T-helper 2 cell treated with Interferon-gamma antibody and Interleukin-4, amounts not matched to agents 5 μg/mL and 100 μg/mL, for 36 hours (primary cell): Measurements from ENCODE around the gene PHTF2.

Source experiments
- DNase-seq: peaks from one replicate; pipeline ENCODE4 v3.0.0; 2021; ENCODE audit warnings: low spot score
- H3K27ac Mint-ChIP-seq: one replicate; pipeline ENCODE4 v1.8.0; 2021; ENCODE audit warnings: mild to moderate bottlenecking, mixed read lengths
- H3K27me3 Mint-ChIP-seq: one replicate; pipeline ENCODE4 v1.8.0; 2021; ENCODE audit warnings: low read depth, mixed read lengths
- H3K36me3 Mint-ChIP-seq: one replicate; pipeline ENCODE4 v1.8.0; 2021; ENCODE audit warnings: low read depth, mixed read lengths
- H3K4me1 Mint-ChIP-seq: one replicate; pipeline ENCODE4 v1.8.0; 2021; ENCODE audit warnings: low read depth, mixed read lengths
- H3K4me3 Mint-ChIP-seq: one replicate; pipeline ENCODE4 v1.8.0; 2022; ENCODE audit warnings: mild to moderate bottlenecking, moderate library complexity, mixed read lengths
- H3K9me3 Mint-ChIP-seq: one replicate; pipeline ENCODE4 v1.8.0; 2021; ENCODE audit warnings: mixed read lengths

The PHTF2 gene

DNA sequence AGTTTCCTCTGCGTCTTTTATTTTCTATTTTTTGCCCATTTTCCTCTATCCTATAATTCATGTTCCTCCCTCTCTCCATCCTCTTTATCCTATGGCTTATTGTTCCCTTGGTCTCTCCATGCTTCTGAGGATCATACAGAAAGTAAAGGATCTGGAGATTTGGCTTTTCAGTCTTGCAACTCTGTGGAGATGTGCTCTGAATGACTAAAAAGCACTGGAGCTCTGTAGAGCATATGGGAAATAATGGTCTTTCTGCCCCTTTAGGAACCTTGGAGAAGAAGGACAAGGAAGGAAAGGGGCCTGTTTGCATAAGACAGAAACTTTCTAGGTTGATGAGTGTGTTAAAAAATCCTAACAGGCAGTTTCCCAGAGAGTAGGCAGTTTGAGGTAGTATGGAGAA lies 120.1 kb downstream of the PHTF2 start:
- no peak overlapping the region for H3K4me3 Mint-ChIP-seq
- peaks cover 32% of the 10 kb centered on the region for H3K4me1 Mint-ChIP-seq
- H3K27me3 Mint-ChIP-seq = no peaks in the 10 kb centered on the region
- no peak for DNase-seq
- H3K36me3 Mint-ChIP-seq = peaks cover 42% of the 10 kb centered on the region
- H3K9me3 Mint-ChIP-seq = no peaks in the 10 kb centered on the region
- no peak overlapping the region for H3K27ac Mint-ChIP-seq

DNA sequence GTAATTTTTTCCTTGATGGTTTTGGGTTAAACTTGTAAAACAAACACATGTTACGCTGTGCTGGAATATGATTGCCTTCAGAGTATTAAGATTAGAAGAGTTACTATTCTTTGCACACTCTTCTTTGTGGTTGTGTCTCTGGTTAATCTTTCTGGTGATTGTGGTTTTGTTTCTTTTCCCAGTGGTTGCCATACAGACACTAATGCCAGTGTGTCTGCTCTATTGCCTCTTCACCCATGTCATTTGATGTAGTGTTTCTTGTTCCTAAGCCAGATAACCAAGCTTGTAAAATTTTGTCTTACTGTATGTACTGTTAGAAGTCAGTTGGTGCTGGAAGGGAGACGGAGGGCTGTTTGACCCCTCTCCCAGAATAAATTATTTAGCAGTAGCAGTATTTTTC lies 124.8 kb downstream of the PHTF2 start:
- no peaks in the 10 kb centered on the region for H3K9me3 Mint-ChIP-seq
- H3K4me3 Mint-ChIP-seq = peak overlapping the region; percentile 10
- peak overlapping the region; percentile 4 for H3K27ac Mint-ChIP-seq
- H3K27me3 Mint-ChIP-seq = no peaks in the 10 kb centered on the region
- no peak for DNase-seq
- H3K36me3 Mint-ChIP-seq = peaks cover 36% of the 10 kb centered on the region
- H3K4me1 Mint-ChIP-seq = peaks cover 13% of the 10 kb centered on the region

DNA sequence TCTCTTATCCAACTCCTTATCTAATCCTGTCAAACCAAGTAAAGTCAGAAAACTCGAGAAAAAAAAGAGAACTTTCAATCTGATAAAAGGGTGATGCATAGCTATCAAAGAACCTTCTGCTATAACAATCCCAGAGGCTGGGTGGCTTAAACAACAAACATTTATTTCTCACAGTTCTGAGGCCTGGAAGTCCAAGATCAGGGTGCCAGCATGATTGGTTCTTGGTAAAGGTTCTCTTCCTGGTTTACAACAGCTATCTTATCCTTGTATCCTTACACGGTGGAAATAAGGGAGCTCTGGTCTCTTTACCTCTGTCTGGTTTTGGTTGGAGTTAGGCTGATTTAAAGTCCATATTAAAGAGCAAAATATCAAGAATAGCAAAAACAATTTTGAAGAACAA lies 131.9 kb downstream of the PHTF2 start:
- H3K27me3 Mint-ChIP-seq = no peaks in the 10 kb centered on the region
- no peak overlapping the region for H3K4me3 Mint-ChIP-seq
- H3K9me3 Mint-ChIP-seq = no peaks in the 10 kb centered on the region
- no peak overlapping the region for H3K27ac Mint-ChIP-seq
- H3K36me3 Mint-ChIP-seq = peaks cover 28% of the 10 kb centered on the region
- H3K4me1 Mint-ChIP-seq = peaks cover 20% of the 10 kb centered on the region
- DNase-seq = no peak

DNA sequence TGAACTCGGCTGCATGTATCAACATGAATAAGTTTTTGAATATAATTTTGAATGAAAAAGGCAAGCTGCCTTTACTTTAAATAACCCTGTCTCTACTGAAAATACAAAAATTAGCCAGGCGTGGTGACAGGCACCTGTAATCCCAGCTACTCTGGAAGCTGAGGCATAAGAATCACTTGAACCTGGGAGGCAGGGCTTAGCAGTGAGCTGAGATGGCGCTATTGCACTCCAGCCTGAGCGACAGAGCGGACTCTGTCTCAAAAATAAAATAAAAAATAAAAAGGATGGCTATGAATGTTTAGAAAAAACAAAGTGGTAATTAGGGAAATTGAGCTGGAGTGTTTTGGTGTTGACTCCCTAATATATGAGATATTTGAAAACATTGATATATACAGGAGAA lies 133.3 kb downstream of the PHTF2 start:
- peaks cover 26% of the 10 kb centered on the region for H3K4me1 Mint-ChIP-seq
- no peak for DNase-seq
- no peak overlapping the region for H3K4me3 Mint-ChIP-seq
- H3K27me3 Mint-ChIP-seq = no peaks in the 10 kb centered on the region
- no peaks in the 10 kb centered on the region for H3K9me3 Mint-ChIP-seq
- peaks cover 29% of the 10 kb centered on the region for H3K36me3 Mint-ChIP-seq
- H3K27ac Mint-ChIP-seq = no peak overlapping the region

DNA sequence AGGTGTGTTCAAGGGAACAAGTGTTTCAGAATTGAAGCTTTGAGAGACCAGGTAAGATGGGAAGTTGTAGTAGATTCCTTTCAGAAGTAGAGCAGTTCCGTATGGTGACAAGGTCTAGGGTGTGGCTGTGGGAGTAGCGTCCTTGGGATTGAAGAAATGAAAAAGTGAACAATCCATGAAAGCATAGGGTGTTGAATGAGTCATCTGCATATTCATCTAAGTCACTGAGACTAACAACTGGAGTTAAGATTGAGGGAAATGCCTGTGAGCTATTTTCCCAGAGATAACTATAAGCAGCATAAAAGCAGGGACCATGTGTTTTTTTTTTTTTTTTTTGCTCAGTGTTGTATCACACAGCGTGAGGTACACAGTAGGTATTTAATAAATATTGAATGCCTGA lies 134.8 kb downstream of the PHTF2 start:
- Mint-ChIP-seq H3K27ac (peak overlapping the region; percentile 42), H3K27me3 (no peaks in the 10 kb centered on the region)

DNA sequence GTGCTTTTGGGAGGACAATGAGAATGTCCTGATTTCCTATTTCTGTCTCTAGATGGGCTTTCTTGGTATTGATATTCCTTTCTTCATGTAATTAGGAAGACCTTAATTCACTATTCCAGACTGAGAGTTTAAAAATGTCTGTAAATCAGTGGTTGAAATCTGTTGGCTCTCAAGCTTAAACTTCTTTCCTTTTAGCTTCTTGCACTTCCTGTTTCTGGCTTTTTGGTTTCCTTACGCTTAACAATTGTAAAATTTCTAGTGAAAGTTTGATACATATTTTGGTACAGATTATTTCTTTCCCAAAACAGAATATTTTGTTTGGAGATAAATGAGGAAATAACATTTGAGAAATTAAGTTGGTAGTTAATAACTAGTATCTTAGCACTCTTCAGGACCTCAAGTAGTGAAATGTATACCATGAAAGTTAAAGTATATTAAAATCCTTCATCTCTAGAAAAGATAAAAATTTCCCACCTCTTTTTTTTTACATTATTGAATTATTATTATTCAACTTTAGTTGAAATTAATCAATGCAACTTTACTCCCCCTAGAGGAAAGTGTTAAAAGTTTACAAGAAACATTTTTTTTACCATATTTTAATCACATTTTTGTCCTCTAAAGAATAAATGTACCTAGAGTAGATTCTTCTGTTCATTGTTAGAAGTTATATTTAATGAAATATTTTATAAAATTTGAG lies 137.2 kb downstream of the PHTF2 start:
- Mint-ChIP-seq H3K36me3 (peaks cover 17% of the 10 kb centered on the region), H3K27me3 (no peaks in the 10 kb centered on the region), H3K4me1 (peaks cover 18% of the 10 kb centered on the region), H3K4me3 (peak overlapping the region; percentile 42), H3K27ac (peak overlapping the region; percentile 56), H3K9me3 (no peaks in the 10 kb centered on the region)
- DNase-seq = no peak

More for the DNA sequence above, 134.8 kb downstream of the PHTF2 start:
- Mint-ChIP-seq H3K36me3 (peaks cover 25% of the 10 kb centered on the region), H3K4me1 (peaks cover 26% of the 10 kb centered on the region), H3K9me3 (no peaks in the 10 kb centered on the region), H3K4me3 (no peak overlapping the region)
- DNase-seq = no peak

DNA sequence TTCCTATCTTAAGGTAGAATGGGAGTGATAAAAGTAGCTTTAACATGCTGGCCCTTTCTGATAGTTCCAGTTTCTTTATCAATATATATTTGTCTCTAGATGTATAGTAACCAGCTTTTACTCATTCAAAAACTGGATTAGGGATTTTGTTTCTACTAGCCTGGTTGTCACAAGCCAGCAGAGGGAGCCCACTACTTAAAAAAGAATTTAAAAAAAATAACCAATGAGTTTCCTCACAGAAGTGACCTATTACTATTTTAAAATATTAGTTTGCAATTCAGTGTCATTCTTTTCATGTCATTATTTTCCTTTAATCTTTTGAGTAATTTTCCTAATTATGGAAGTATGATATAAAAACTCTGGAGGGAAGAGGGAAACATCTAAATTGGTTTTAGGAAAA lies 142.1 kb downstream of the PHTF2 start:
- Mint-ChIP-seq H3K4me3 (no peak overlapping the region), H3K4me1 (peaks cover 16% of the 10 kb centered on the region), H3K9me3 (no peaks in the 10 kb centered on the region), H3K27me3 (no peaks in the 10 kb centered on the region), H3K27ac (no peak overlapping the region), H3K36me3 (peaks cover 31% of the 10 kb centered on the region)
- no peak for DNase-seq

DNA sequence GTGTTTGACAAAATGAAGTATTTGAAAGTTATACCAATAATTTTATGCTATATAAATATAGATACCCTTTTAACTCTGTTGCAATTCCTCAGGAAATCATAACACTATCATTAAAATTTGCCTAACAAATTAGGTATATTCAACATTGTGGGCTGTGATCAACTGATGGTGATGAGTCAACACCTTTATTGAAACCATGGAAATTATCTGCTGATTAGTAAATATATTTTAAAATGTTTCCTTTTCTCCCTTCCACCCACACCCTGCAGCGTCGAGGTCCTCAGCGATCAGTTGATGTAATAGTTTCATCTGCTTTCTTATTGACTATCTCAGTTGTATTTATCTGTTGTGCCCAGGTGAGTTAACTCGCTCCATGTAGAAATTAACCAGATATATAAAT lies 143.9 kb downstream of the PHTF2 start:
- H3K27me3 Mint-ChIP-seq = no peaks in the 10 kb centered on the region
- no peak overlapping the region for H3K27ac Mint-ChIP-seq
- no peak for DNase-seq
- H3K4me3 Mint-ChIP-seq = no peak overlapping the region
- H3K9me3 Mint-ChIP-seq = no peaks in the 10 kb centered on the region
- peaks cover 31% of the 10 kb centered on the region for H3K36me3 Mint-ChIP-seq
- H3K4me1 Mint-ChIP-seq = peaks cover 13% of the 10 kb centered on the region

DNA sequence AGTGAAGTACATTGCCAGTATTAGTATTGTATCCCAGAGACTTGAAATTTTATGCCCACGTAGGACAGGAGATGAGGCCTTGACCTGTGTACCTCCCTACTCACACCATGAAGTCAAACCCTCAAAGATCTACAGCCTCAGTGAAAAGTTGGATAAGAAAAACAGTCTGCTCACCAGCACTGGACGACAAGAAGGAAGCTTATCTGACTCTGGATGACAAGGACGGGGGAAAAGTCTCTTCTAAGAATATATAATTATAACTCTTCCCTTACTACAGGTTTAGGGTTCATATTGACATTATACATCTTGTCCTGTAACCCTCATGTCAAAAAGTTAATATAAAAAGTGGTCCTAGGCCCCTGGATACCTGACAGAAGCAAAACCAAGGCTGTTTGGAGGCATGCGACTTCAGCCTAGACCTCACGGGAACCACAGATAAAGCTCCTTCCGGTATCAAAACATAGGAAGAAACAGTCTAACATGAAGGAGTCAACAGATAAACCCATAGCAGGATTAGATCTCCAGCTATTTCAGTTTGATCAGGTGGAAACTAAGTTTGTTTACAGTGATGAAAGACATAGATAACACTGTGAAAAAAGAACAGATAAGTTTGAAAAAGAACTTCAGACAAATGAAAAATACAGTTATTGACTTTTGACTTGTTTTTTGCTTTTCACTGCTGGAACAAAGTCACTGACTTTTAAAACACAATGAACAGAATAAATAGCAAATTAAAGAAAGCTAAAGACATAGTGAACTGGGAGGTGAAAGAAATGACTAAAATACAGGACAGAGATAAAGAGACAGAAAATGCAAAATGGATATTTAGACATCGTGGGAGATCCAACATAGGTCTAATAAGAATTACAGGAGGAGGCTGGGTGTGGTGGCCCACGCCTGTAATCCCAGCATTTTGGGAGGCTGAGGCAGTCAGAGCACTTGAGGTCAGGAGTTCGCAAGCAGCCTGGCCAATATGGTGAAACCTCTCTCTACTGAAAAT lies 145.9 kb downstream of the PHTF2 start:
- H3K9me3 Mint-ChIP-seq = no peaks in the 10 kb centered on the region
- H3K27ac Mint-ChIP-seq = peak overlapping the region; percentile 70

DNA sequence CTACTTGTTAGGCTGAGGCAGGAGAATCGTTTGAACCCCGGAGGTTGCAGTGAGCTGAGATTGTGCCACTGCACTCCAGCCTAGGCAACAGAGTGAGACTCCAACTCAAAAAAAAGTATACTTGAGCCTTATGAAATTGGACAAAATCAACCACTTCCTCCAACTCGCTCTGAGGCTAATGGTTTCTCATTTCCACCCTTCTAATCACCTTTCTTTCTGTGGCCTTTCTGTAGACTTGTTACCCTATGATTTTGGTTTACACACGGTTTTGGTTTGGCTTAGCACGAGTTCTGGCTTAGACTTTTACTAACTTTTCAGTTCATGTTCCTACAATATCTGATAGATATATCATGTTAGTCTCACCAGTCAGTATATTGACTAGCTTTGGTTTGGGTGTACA lies 152.0 kb downstream of the PHTF2 start:
- peaks cover 12% of the 10 kb centered on the region for H3K36me3 Mint-ChIP-seq
- H3K4me3 Mint-ChIP-seq = no peak overlapping the region
- H3K27ac Mint-ChIP-seq = peak overlapping the region; percentile 34
- no peak for DNase-seq
- H3K9me3 Mint-ChIP-seq = no peaks in the 10 kb centered on the region
- H3K27me3 Mint-ChIP-seq = no peaks in the 10 kb centered on the region
- H3K4me1 Mint-ChIP-seq = peaks cover 5% of the 10 kb centered on the region

More for the DNA sequence above, 145.9 kb downstream of the PHTF2 start:
- peaks cover 28% of the 10 kb centered on the region for H3K36me3 Mint-ChIP-seq
- no peaks in the 10 kb centered on the region for H3K27me3 Mint-ChIP-seq
- peaks cover 13% of the 10 kb centered on the region for H3K4me1 Mint-ChIP-seq
- H3K4me3 Mint-ChIP-seq = peak overlapping the region; percentile 38
- no peak for DNase-seq

DNA sequence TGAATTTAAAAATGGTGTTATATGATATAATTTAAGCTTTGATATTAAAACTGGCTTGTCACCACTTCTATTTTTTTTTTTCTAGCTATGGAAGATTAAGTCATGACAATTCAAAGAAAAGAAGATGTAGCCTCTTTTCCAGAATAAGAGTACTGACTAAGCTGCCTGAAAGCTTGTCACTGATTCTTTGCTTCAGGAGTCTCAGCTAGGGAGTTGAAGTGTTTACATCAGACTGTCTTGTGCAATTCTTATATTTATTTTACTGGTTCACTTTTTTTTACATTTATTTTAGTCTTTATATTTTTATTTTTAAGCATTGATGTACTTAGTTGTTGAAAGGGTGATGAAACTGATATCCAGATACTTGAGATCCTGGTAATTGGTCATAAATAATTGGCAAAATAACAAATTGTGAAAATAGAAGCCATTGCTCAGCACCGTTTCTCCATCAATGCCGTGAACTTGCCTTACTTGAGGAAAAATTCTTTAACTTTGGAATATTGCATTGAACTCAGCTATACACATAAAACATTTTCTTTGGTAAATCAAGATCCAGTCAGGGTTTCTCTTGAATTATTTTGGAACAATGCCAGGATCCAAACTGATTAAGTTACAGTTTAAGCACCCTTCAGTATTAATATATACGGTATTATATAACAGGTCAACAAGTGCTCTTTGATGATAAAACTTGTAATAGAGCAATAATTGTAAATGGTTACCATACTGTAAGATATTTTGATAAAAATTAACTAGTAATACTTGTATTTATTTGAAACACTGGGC lies 156.4 kb downstream of the PHTF2 start:
- H3K36me3 Mint-ChIP-seq = peaks cover 23% of the 10 kb centered on the region
- DNase-seq = no peak

DNA sequence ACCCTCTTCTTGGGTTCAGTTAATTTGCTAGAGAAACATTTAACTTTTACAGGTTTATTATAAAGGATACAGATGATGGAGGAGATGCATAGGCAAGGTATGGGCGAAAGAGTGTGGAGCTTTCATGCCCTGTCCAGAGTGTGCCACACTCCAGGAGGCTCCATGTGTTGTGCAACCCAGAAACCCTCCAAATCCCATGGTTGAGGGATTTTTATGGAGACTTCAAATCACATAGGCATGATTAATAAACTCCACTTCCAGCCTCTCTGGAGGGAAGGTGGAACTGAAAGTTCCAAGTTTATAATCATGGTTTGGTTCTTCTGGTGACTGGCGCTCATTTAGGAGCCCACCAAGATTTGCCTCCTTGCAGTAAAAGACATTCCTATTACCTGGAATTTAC lies 159.9 kb downstream of the PHTF2 start:
- no peaks in the 10 kb centered on the region for H3K9me3 Mint-ChIP-seq
- no peak overlapping the region for H3K27ac Mint-ChIP-seq
- H3K4me3 Mint-ChIP-seq = no peak overlapping the region
- peaks cover 1% of the 10 kb centered on the region for H3K4me1 Mint-ChIP-seq
- no peaks in the 10 kb centered on the region for H3K27me3 Mint-ChIP-seq
- DNase-seq = no peak
- peaks cover 13% of the 10 kb centered on the region for H3K36me3 Mint-ChIP-seq

More for the DNA sequence above, 156.4 kb downstream of the PHTF2 start:
- Mint-ChIP-seq H3K27me3 (no peaks in the 10 kb centered on the region), H3K4me1 (peaks cover 5% of the 10 kb centered on the region), H3K9me3 (no peaks in the 10 kb centered on the region), H3K27ac (no peak overlapping the region), H3K4me3 (no peak overlapping the region)

DNA sequence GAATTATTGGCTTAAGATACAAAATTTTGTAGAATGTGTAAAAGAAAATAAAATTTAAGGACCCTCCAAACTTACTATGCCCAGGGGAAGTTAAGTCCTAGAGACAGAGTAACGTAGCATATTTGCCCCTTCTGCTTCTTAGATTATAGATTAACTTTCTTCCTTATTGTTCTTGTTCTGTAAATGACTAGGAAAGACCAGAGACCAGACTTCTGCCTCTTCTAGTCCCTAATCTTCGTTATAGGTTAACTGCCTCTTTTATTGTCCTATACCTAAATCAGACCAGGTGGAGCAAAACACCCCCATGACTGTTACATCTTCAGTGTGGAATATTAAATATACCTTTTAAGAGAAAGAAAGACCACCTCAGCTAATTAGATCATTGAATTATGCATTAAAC lies 160.5 kb downstream of the PHTF2 start:
- no peaks in the 10 kb centered on the region for H3K9me3 Mint-ChIP-seq
- H3K27me3 Mint-ChIP-seq = no peaks in the 10 kb centered on the region
- no peak overlapping the region for H3K4me3 Mint-ChIP-seq
- peaks cover 1% of the 10 kb centered on the region for H3K4me1 Mint-ChIP-seq
- H3K36me3 Mint-ChIP-seq = peaks cover 13% of the 10 kb centered on the region
- H3K27ac Mint-ChIP-seq = no peak overlapping the region
- no peak for DNase-seq
